Stomach (tissue), 4 donors: ENCODE results near the gene CTDSPL.

Experiments used
- CTCF ChIP-seq, 7 experiments: fragments of 450-650 bp in 4 of 7; fragments of 200-600 bp in 3 of 7; sonication (generic) in 3 of 7; IDR thresholded peaks; one replicate each; pipeline ENCODE4 v1.5.1; 2016 to 2019; ENCODE audit warnings: antibody characterized with exemption in 7 of 7, control low read depth in 2 of 7, mild to moderate bottlenecking in 1 of 7
- EP300 ChIP-seq: sonication (generic); formaldehyde crosslinking; IDR thresholded peaks from one replicate; pipeline ENCODE4 v1.6.1; 2017; ENCODE audit warnings: antibody characterized with exemption
- POLR2A ChIP-seq, 4 donors: fragments of 450-650 bp; IDR thresholded peaks; one replicate each; pipeline ENCODE4 v1.6.1; 2016; ENCODE audit warnings: antibody characterized with exemption in 4 of 4, control low read depth in 2 of 4, mild to moderate bottlenecking in 1 of 4, moderate library complexity in 1 of 4
- POLR2AphosphoS5 ChIP-seq, 3 donors: sonication (generic); formaldehyde crosslinking; IDR thresholded peaks; one replicate each; pipeline ENCODE4 v1.6.1; 2016; ENCODE audit warnings: antibody characterized with exemption in 3 of 3

- TF ChIP-seq CTCF (IDR thresholded peaks at IDR 0.05) = no peak
- TF ChIP-seq POLR2A (IDR thresholded peaks at IDR 0.05) = no peak
- TF ChIP-seq EP300 = no peak
- TF ChIP-seq POLR2AphosphoS5 (IDR thresholded peaks at IDR 0.05) = no peak
These were observed 8.9 kb upstream of the CTDSPL start for GRCh38 chr3:37852771-37853170.
